ENCODE measurements around the gene ZNF891.

ZNF891 gene

GRCh38 chr12:133106253-133106652 lies 23.8 kb downstream of the ZNF891 start:
- no peak for DNase-seq (ENCODE audit: low spot score in 2 of 2)
- H3K9me3 ChIP-seq = peaks cover 40% of the 10 kb centered on the region
- in situ Hi-C loops (cut with MboI; ENCODE audit: low sequenced_read_pairs) = no loop called here
- no peaks in the 10 kb centered on the region for H3K27me3 ChIP-seq (ENCODE audit: low read depth)
- peaks cover 23% of the 10 kb centered on the region for H3K36me3 ChIP-seq (replicated peaks)
- H3K4me1 ChIP-seq = no peaks in the 10 kb centered on the region
- no peak overlapping the region for H3K4me3 ChIP-seq

- no peak for DNase-seq (ENCODE audit: low spot score in 2 of 2)
- peaks cover 39% of the 10 kb centered on the region for H3K9me3 ChIP-seq
- in situ Hi-C loops (cut with MboI; ENCODE audit: low sequenced_read_pairs) = no loop called here
- H3K4me3 ChIP-seq = no peak overlapping the region
- H3K36me3 ChIP-seq (replicated peaks) = peaks cover 23% of the 10 kb centered on the region
- no peaks in the 10 kb centered on the region for H3K4me1 ChIP-seq
- H3K27me3 ChIP-seq (ENCODE audit: low read depth) = no peaks in the 10 kb centered on the region
Observed at GRCh38 chr12:133105620-133106019, 24.5 kb downstream of the ZNF891 start.

- Histone ChIP-seq H3K4me3 (no peak overlapping the region), H3K27me3 (ENCODE audit: low read depth) (no peaks in the 10 kb centered on the region), H3K9me3 (peaks cover 16% of the 10 kb centered on the region), H3K4me1 (no peaks in the 10 kb centered on the region), H3K36me3 (replicated peaks) (peaks cover 44% of the 10 kb centered on the region)
- in situ Hi-C loops (cut with MboI; ENCODE audit: low sequenced_read_pairs) = no loop called here
- no peak for DNase-seq (ENCODE audit: low spot score in 2 of 2)
Observed at GRCh38 chr12:133083345-133083744, 46.7 kb downstream of the ZNF891 start.

GRCh38 chr12:133081159-133081780 lies 48.8 kb downstream of the ZNF891 start:
- Histone ChIP-seq H3K4me1 (no peaks in the 10 kb centered on the region), H3K4me3 (peak overlapping the region; percentile 88), H3K36me3 (replicated peaks) (peaks cover 37% of the 10 kb centered on the region), H3K27me3 (ENCODE audit: low read depth) (no peaks in the 10 kb centered on the region), H3K9me3 (peaks cover 20% of the 10 kb centered on the region)
- DNase-seq (ENCODE audit: low spot score in 2 of 2) = no peak
- in situ Hi-C loops (cut with MboI; ENCODE audit: low sequenced_read_pairs) = no loop called here

- Histone ChIP-seq H3K4me3 (peak within 1 kb of the TSS; percentile 88), H3K9me3 (peaks cover 20% of the 10 kb centered on the region), H3K4me1 (no peaks in the 10 kb centered on the region), H3K27me3 (ENCODE audit: low read depth) (no peaks in the 10 kb centered on the region), H3K36me3 (replicated peaks) (peaks cover 31% of the 10 kb centered on the region)
- in situ Hi-C loops (cut with MboI; ENCODE audit: low sequenced_read_pairs) = no loop called here
- peak; percentile 93 to 96 for DNase-seq (ENCODE audit: low spot score in 2 of 2)
Observed at GRCh38 chr12:133080368-133081158, 49.5 kb downstream of the ZNF891 start, which contains the start of gene ZNF140. Gene ZNF140, plus strand, starts transcription at chr12:133080923. Its CDS starts 398 bp downstream, at chr12:133081321.

- Histone ChIP-seq H3K4me1 (no peaks in the 10 kb centered on the region), H3K9me3 (peaks cover 20% of the 10 kb centered on the region), H3K36me3 (replicated peaks) (peaks cover 25% of the 10 kb centered on the region), H3K27me3 (ENCODE audit: low read depth) (no peaks in the 10 kb centered on the region), H3K4me3 (peak overlapping the region; percentile 88)
- peak; percentile 96 to 98 for DNase-seq (ENCODE audit: low spot score in 2 of 2)
- in situ Hi-C loops (cut with MboI; ENCODE audit: low sequenced_read_pairs) = no loop called here
Observed at GRCh38 chr12:133080026-133080367, 50.1 kb downstream of the ZNF891 start.

GRCh38 chr12:133073836-133074235 lies 56.2 kb downstream of the ZNF891 start:
- DNase-seq (ENCODE audit: low spot score in 2 of 2) = no peak
- no peak overlapping the region for H3K4me3 ChIP-seq
- H3K9me3 ChIP-seq = peaks cover 11% of the 10 kb centered on the region
- no peaks in the 10 kb centered on the region for H3K27me3 ChIP-seq (ENCODE audit: low read depth)
- no peaks in the 10 kb centered on the region for H3K4me1 ChIP-seq
- in situ Hi-C loops (cut with MboI; ENCODE audit: low sequenced_read_pairs) = no loop called here
- H3K36me3 ChIP-seq (replicated peaks) = no peaks in the 10 kb centered on the region

- H3K9me3 ChIP-seq = peaks cover 27% of the 10 kb centered on the region
- H3K4me3 ChIP-seq = no peak overlapping the region
- H3K4me1 ChIP-seq = no peaks in the 10 kb centered on the region
- in situ Hi-C loops (cut with MboI; ENCODE audit: low sequenced_read_pairs) = no loop called here
- H3K36me3 ChIP-seq (replicated peaks) = no peaks in the 10 kb centered on the region
- no peaks in the 10 kb centered on the region for H3K27me3 ChIP-seq (ENCODE audit: low read depth)
- DNase-seq (ENCODE audit: low spot score in 2 of 2) = no peak
Observed at GRCh38 chr12:133063556-133063955, 66.5 kb downstream of the ZNF891 start.

GRCh38 chr12:133061954-133062353 lies 68.1 kb downstream of the ZNF891 start:
- peaks cover 7% of the 10 kb centered on the region for H3K36me3 ChIP-seq (replicated peaks)

GRCh38 chr12:133058203-133059113 lies 71.6 kb downstream of the ZNF891 start:
- no peaks in the 10 kb centered on the region for H3K4me1 ChIP-seq
- H3K27me3 ChIP-seq (ENCODE audit: low read depth) = no peaks in the 10 kb centered on the region
- no peak overlapping the region for H3K4me3 ChIP-seq
- in situ Hi-C loops (cut with MboI; ENCODE audit: low sequenced_read_pairs) = no loop called here
- no peak for DNase-seq (ENCODE audit: low spot score in 2 of 2)
- H3K36me3 ChIP-seq (replicated peaks) = peaks cover 15% of the 10 kb centered on the region
- peaks cover 53% of the 10 kb centered on the region for H3K9me3 ChIP-seq

More at GRCh38 chr12:133061954-133062353, 68.1 kb downstream of the ZNF891 start:
- peaks cover 42% of the 10 kb centered on the region for H3K9me3 ChIP-seq
- no peaks in the 10 kb centered on the region for H3K4me1 ChIP-seq
- no peaks in the 10 kb centered on the region for H3K27me3 ChIP-seq (ENCODE audit: low read depth)
- no peak overlapping the region for H3K4me3 ChIP-seq
- DNase-seq (ENCODE audit: low spot score in 2 of 2) = no peak
- in situ Hi-C loops (cut with MboI; ENCODE audit: low sequenced_read_pairs) = no loop called here

GRCh38 chr12:133057446-133057845 lies 72.6 kb downstream of the ZNF891 start:
- Histone ChIP-seq H3K4me1 (no peaks in the 10 kb centered on the region), H3K9me3 (peaks cover 48% of the 10 kb centered on the region), H3K27me3 (ENCODE audit: low read depth) (no peaks in the 10 kb centered on the region), H3K36me3 (replicated peaks) (peaks cover 23% of the 10 kb centered on the region), H3K4me3 (no peak overlapping the region)
- in situ Hi-C loops (cut with MboI; ENCODE audit: low sequenced_read_pairs) = no loop called here
- DNase-seq (ENCODE audit: low spot score in 2 of 2) = no peak

All from HAP-1 (cell line).